Measurements from ENCODE around the gene HRNR.

GRCh38 chr1:152182431-152182830 lies 41.6 kb downstream of the HRNR start:
- TF ChIP-seq CTCF (IDR thresholded peaks at IDR 0.05) (peak; percentile 65), GATA3 (IDR thresholded peaks at IDR 0.05; ENCODE audit: borderline replicate concordance) (no peak)
